ENCODE results near the gene NGRN.
"Not testable (repeated sequence)": the region's sequence is repeated elsewhere in the genome, so short reads cannot be mapped to it uniquely, and the experiment has no call there.

The NGRN gene

GRCh38 chr15:90294601-90295269 lies 29.3 kb downstream of the NGRN start:
- in situ Hi-C loops (cut with MboI; ENCODE audit: low pct_unique_long_range_greater_than_20kb, low sequenced_read_pairs, unreplicated experiment) = no loop called here
- no peak for TF ChIP-seq CTCF (IDR thresholded peaks at IDR 0.05; ENCODE audit: extremely low read depth, insufficient read depth, missing control alignments)
- DNase-seq (ENCODE audit: low spot score) = no peak

GRCh38 chr15:90295270-90295648 lies 29.8 kb downstream of the NGRN start:
- TF ChIP-seq CTCF (IDR thresholded peaks at IDR 0.05; ENCODE audit: extremely low read depth, insufficient read depth, missing control alignments) = no peak
- DNase-seq (ENCODE audit: low spot score) = no peak
- in situ Hi-C loops (cut with MboI; ENCODE audit: low pct_unique_long_range_greater_than_20kb, low sequenced_read_pairs, unreplicated experiment) = no loop called here

GRCh38 chr15:90296316-90296884 lies 30.9 kb downstream of the NGRN start:
- DNase-seq (ENCODE audit: low spot score); in situ Hi-C loops (cut with MboI; ENCODE audit: low pct_unique_long_range_greater_than_20kb, low sequenced_read_pairs, unreplicated experiment): not testable (repeated sequence)

- DNase-seq (ENCODE audit: low spot score) = no peak
- TF ChIP-seq CTCF (IDR thresholded peaks at IDR 0.05; ENCODE audit: extremely low read depth, insufficient read depth, missing control alignments) = no peak
- in situ Hi-C loops (cut with MboI; ENCODE audit: low pct_unique_long_range_greater_than_20kb, low sequenced_read_pairs, unreplicated experiment) = no loop called here
Measured at GRCh38 chr15:90297021-90297420, 31.5 kb downstream of the NGRN start.

GRCh38 chr15:90300541-90300940 lies 35.1 kb downstream of the NGRN start:
- in situ Hi-C loops (cut with MboI; ENCODE audit: low pct_unique_long_range_greater_than_20kb, low sequenced_read_pairs, unreplicated experiment) = loop anchor here (25.0 kb wide), 1 partner anchor 587 kb away; the partner anchor contains the start of gene FES
- no peak for DNase-seq (ENCODE audit: low spot score)
- no peak for TF ChIP-seq CTCF (IDR thresholded peaks at IDR 0.05; ENCODE audit: extremely low read depth, insufficient read depth, missing control alignments)

GRCh38 chr15:90300988-90301706 lies 35.7 kb downstream of the NGRN start:
- in situ Hi-C loops (cut with MboI; ENCODE audit: low pct_unique_long_range_greater_than_20kb, low sequenced_read_pairs, unreplicated experiment) = loop anchor here (25.0 kb wide), 1 partner anchor 586 kb away; the partner anchor contains the start of gene FES
- TF ChIP-seq CTCF (IDR thresholded peaks at IDR 0.05; ENCODE audit: extremely low read depth, insufficient read depth, missing control alignments) = peak; percentile 74
- no peak for DNase-seq (ENCODE audit: low spot score)

Measured in GM13977 (cell line).